PC-9 (cell line): ENCODE measurements around the gene TANGO2.

Experiments used
- EZH2 ChIP-seq: fragments of 200-600 bp; sonication (generic); IDR thresholded peaks from 2 replicates; pipeline ENCODE4 v1.8.0; 2017; ENCODE audit warnings: antibody characterized with exemption, low read depth
- TF ChIP-seq, protein P1 (sequence below): fragments of 200-600 bp; sonication (generic); conservative IDR thresholded peaks from 2 replicates; pipeline ENCODE4 v1.6.1; 2017; ENCODE audit warnings: mixed run types, antibody characterized with exemption, mild to moderate bottlenecking, moderate library complexity

DNA sequence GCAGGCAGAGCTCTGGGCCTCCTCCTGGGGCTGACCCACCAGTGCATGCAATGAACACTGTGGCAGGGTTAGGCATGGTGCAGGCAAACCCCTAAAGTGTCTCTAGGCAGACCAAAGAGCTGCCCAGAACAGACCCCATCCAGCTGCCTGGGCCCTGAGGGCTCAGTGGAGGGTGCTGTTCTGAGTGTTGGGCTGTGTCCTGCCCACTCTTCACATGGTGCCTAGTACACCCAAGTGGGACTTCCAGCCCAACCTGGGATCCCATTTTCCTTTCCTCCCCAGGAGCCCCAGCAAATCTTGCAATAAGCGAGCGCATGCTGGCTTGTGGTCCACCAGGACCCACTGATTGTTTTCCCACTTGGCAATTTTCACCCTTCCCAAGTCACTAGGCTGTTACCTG lies 30.7 kb upstream of the TANGO2 start:
- TF ChIP-seq, protein P1, sequence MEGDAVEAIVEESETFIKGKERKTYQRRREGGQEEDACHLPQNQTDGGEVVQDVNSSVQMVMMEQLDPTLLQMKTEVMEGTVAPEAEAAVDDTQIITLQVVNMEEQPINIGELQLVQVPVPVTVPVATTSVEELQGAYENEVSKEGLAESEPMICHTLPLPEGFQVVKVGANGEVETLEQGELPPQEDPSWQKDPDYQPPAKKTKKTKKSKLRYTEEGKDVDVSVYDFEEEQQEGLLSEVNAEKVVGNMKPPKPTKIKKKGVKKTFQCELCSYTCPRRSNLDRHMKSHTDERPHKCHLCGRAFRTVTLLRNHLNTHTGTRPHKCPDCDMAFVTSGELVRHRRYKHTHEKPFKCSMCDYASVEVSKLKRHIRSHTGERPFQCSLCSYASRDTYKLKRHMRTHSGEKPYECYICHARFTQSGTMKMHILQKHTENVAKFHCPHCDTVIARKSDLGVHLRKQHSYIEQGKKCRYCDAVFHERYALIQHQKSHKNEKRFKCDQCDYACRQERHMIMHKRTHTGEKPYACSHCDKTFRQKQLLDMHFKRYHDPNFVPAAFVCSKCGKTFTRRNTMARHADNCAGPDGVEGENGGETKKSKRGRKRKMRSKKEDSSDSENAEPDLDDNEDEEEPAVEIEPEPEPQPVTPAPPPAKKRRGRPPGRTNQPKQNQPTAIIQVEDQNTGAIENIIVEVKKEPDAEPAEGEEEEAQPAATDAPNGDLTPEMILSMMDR, result no peak
- TF ChIP-seq EZH2, result no peak
